Measurements from ENCODE around the gene TSEN15.

- TF ChIP-seq CTCF (IDR thresholded peaks at IDR 0.05): no peak
- no peak for TF ChIP-seq POLR2A (IDR thresholded peaks at IDR 0.05)
These were observed 22.9 kb downstream of the TSEN15 start for GRCh38 chr1:184074383-184074782.
